IPS-15b (cell line): Measurements from ENCODE around the gene FAM24B.

Experiments used
- H3K27me3 ChIP-seq: one replicate; pipeline ENCODE4 v1.6.1; 2013; ENCODE audit warnings: low read length; ENCODE audit not compliant: control insufficient read depth, insufficient read depth
- H3K36me3 ChIP-seq: one replicate; pipeline ENCODE4 v1.6.1; 2013; ENCODE audit warnings: low read length; ENCODE audit not compliant: control insufficient read depth, insufficient read depth
- H3K4me1 ChIP-seq: one replicate; pipeline ENCODE4 v1.6.1; 2013; ENCODE audit warnings: mild to moderate bottlenecking, low read length; ENCODE audit not compliant: control insufficient read depth, insufficient read depth
- H3K4me3 ChIP-seq: one replicate; pipeline ENCODE4 v1.5.1; 2013; ENCODE audit warnings: low read depth, low read length
- H3K9ac ChIP-seq: one replicate; pipeline ENCODE4 v1.6.1; 2013; ENCODE audit warnings: low read depth, mild to moderate bottlenecking, low read length
- H3K9me3 ChIP-seq: one replicate; pipeline ENCODE4 v1.6.1; 2013; ENCODE audit warnings: mild to moderate bottlenecking, low read length; ENCODE audit not compliant: control insufficient read depth, insufficient read depth

The FAM24B gene

DNA sequence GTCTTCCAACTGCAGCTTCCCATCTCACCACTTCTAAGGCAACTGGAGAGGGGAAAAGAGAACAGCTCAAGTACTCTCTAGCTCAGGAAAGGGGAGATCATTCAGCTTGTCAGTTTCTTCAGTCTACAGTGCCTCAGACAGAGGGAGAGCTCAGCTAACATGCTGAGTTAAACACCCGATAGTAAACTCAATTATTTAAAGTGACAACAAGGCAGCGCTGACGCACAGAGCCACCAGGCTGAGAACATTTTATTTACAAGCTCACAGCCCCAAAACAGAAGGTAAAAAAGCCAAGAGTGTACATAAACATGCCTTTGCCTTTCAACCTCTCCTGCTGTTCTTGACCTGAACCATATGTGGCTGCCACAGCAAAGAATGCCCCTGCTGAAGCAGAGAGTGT lies 23.6 kb downstream of the FAM24B start:
- Histone ChIP-seq H3K36me3 (no peaks in the 10 kb centered on the region), H3K9me3 (no peaks in the 10 kb centered on the region)

GRCh38 chr10:122854648-122855047 lies 24.7 kb downstream of the FAM24B start:
- Histone ChIP-seq H3K27me3 (no peaks in the 10 kb centered on the region), H3K4me3 (no peak overlapping the region), H3K9ac (no peak overlapping the region), H3K9me3 (no peaks in the 10 kb centered on the region), H3K36me3 (no peaks in the 10 kb centered on the region), H3K4me1 (no peaks in the 10 kb centered on the region)

More for the DNA sequence above, 23.6 kb downstream of the FAM24B start:
- Histone ChIP-seq H3K27me3 (no peaks in the 10 kb centered on the region), H3K4me3 (no peak overlapping the region), H3K9ac (no peak overlapping the region), H3K4me1 (no peaks in the 10 kb centered on the region)

DNA sequence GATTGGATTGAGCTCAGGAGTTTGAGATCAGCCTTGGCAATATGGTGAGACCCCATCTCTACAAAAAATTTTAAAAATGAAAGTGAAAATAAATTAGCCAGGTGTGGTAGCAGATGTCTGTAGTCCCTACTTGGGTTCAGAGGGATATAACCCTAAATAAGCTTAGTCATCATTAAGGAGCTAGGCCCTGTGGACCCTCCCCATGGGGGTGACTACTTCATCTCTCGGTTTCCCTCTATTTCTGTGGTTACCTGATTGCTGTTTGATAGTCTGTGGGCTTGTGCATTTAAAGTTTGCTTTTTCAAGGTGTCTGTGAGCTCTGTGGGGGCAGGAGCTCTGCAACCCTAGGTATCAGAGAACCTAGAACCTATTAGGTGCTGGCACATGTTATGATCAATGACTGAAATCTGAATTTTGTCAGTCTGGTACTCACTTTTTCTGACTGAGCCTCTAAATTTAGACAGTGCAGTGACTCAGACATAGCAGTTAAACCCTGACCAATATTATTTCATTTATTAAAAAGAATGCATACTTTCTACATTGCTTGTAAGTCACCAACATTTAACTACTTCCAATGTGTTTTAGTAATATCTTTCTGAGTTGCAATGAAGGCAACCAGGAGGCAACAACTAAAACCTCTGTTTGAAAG lies 25.6 kb downstream of the FAM24B start:
- no peak overlapping the region for H3K4me3 ChIP-seq
- H3K9ac ChIP-seq, result no peak overlapping the region
- no peaks in the 10 kb centered on the region for H3K36me3 ChIP-seq
- no peaks in the 10 kb centered on the region for H3K27me3 ChIP-seq
- H3K4me1 ChIP-seq, result no peaks in the 10 kb centered on the region
- H3K9me3 ChIP-seq, result no peaks in the 10 kb centered on the region

DNA sequence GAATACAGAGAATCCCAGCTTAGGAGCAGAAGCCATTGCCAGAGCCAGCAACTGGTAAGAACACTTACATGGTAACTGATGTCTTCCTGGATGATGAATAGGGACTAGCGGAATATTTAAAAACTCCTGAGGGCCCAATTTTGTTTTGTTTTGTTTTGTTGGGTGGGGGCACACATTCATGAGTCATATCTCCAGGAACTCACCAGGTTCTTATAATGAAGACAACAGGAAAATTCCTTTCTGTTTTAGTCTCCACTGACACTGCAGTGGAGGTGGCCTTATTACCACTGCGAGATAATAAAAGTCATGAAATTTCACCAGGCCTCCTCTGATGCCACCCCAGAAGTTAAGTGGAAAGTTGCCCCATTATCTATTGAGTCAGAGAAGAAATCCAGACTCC lies 27.1 kb downstream of the FAM24B start:
- Histone ChIP-seq H3K36me3 (no peaks in the 10 kb centered on the region), H3K9me3 (no peaks in the 10 kb centered on the region), H3K4me1 (no peaks in the 10 kb centered on the region), H3K9ac (no peak overlapping the region), H3K4me3 (no peak overlapping the region), H3K27me3 (no peaks in the 10 kb centered on the region)

GRCh38 chr10:122850705-122851640 lies 28.4 kb downstream of the FAM24B start:
- H3K9ac ChIP-seq, result no peak overlapping the region
- no peaks in the 10 kb centered on the region for H3K36me3 ChIP-seq
- H3K4me1 ChIP-seq, result no peaks in the 10 kb centered on the region
- no peak overlapping the region for H3K4me3 ChIP-seq
- H3K27me3 ChIP-seq, result no peaks in the 10 kb centered on the region
- no peaks in the 10 kb centered on the region for H3K9me3 ChIP-seq

- H3K4me1 ChIP-seq, result no peaks in the 10 kb centered on the region
- H3K9ac ChIP-seq, result no peak overlapping the region
- no peaks in the 10 kb centered on the region for H3K9me3 ChIP-seq
- no peak overlapping the region for H3K4me3 ChIP-seq
- no peaks in the 10 kb centered on the region for H3K27me3 ChIP-seq
- H3K36me3 ChIP-seq, result no peaks in the 10 kb centered on the region
These were observed 29.3 kb downstream of the FAM24B start for GRCh38 chr10:122849900-122850605.

DNA sequence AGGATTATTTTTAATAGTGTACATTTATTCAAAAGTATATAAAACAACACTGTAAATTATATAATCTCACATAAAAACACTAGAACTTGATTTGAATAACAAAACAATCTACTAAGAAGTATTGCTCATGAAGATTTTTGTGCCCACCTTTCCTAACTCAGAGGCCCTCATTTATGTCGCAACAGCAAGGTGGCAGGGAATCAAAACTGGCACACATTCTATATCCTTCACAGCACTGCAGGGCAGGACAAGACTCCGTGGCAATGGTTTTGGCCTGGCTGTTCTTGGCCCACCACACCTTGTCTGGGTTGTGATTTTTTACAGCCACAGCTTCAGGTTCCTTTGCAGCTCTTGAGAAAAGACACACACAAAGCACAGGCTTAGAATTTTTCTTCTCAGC lies 30.3 kb downstream of the FAM24B start:
- no peaks in the 10 kb centered on the region for H3K27me3 ChIP-seq
- H3K36me3 ChIP-seq, result no peaks in the 10 kb centered on the region
- H3K9ac ChIP-seq, result no peak overlapping the region
- H3K4me3 ChIP-seq, result no peak overlapping the region
- H3K9me3 ChIP-seq, result no peaks in the 10 kb centered on the region
- H3K4me1 ChIP-seq, result no peaks in the 10 kb centered on the region

DNA sequence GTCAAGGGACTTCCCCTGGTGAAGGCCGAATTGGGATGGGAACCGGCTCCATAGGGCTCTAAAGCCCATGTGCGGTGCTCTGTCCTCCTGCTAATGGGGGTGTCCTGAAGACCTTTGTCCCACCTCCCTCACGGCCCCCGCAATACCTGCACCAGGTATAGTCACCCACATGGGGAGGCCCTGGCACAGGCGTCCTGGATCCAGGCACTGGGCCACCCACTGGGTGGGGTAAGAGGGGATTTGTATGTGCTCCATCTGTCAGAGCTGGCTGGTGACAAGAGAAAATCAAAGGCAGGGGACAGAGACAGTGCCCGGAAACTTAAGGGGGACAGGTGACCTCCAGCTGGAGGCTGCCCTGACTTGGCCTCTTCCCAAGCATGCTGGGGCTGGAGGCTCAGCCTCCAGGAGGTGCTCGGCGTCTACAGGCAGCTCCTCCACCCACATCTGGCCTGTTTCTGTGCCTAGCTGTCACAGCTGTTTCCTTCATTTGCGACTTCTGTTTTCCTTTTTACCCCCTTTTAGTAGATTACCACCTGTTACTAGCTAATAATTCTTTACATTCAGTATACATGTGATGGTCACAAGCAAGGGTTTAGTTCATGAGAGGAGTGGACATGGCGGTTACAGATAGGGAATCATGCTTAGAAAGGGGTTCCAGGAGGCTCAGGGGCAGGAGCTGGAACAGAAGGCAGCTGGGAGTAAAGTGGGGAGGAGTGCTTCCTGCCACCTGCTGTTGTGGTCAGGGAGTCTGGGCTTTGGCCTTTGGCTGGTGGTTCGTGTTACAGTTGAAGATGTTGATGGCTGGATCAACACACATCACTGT lies 31.4 kb downstream of the FAM24B start:
- Histone ChIP-seq H3K9ac (no peak overlapping the region), H3K36me3 (no peaks in the 10 kb centered on the region), H3K9me3 (peaks cover 3% of the 10 kb centered on the region), H3K4me1 (no peaks in the 10 kb centered on the region), H3K4me3 (no peak overlapping the region), H3K27me3 (no peaks in the 10 kb centered on the region)

DNA sequence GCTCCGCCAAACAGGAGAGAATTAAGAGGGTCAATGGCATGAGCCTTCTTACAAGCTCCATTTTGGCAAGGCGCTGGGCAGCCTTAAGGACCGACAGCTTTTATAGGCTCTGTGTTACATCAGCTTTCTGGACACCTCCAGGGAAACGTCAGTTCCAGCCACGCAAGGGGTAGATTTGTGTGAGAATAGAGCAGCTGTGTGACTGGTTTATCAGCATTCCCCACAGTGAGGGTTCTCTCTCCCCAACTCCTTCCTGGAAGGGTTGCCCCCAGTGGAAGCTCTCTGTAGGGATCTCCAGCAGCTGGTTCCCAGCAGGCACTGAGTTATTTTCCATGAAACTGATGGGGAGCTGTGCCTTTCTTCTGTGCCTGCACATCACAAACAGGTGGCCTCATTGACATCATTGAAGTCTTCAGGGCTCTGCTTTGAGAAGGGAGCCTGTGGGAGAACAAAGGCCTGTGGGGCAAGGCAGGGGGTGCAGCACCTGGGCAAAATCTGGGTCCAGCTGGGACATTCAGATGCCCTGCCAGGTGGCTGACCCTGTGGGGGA lies 33.5 kb downstream of the FAM24B start, which contains the start of gene CUZD1:
Gene CUZD1 (minus strand): TSS at position 75 of the 550 bp plus-strand sequence. CDS start 14 bp downstream, at position 61.
- Histone ChIP-seq H3K4me1 (no peaks in the 10 kb centered on the region), H3K9me3 (peaks cover 8% of the 10 kb centered on the region), H3K27me3 (no peaks in the 10 kb centered on the region), H3K9ac (no peak within 1 kb of the TSS), H3K36me3 (no peaks in the 10 kb centered on the region), H3K4me3 (no peak within 1 kb of the TSS)

DNA sequence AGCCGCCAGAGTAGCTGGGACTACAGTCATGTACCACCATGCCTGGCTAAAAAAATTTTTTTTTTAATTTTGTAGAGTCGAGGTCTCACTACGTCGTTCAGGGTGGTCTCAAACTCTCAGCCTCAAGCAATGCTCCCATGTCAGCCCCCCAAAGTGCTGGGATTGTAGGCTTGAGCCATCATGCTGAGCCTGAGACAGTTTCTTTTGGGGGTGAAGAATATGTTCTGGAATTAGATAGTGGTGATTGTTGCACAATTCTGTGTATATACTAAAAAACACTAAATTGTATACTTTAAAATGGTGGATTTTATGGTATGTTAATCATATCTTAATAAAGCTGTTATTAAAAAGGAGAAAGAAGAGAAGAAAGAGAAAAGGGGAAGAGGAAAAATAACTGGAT lies 35.2 kb downstream of the FAM24B start:
- H3K4me1 ChIP-seq, result no peaks in the 10 kb centered on the region
- H3K4me3 ChIP-seq, result no peak overlapping the region
- H3K36me3 ChIP-seq, result no peaks in the 10 kb centered on the region

GRCh38 chr10:122841569-122841968 lies 37.8 kb downstream of the FAM24B start:
- peaks cover 8% of the 10 kb centered on the region for H3K9me3 ChIP-seq
- H3K4me1 ChIP-seq, result no peaks in the 10 kb centered on the region
- H3K9ac ChIP-seq, result no peak overlapping the region
- H3K36me3 ChIP-seq, result no peaks in the 10 kb centered on the region
- H3K27me3 ChIP-seq, result no peaks in the 10 kb centered on the region
- no peak overlapping the region for H3K4me3 ChIP-seq

More for the DNA sequence above, 35.2 kb downstream of the FAM24B start:
- H3K9me3 ChIP-seq, result peaks cover 8% of the 10 kb centered on the region
- H3K27me3 ChIP-seq, result no peaks in the 10 kb centered on the region
- no peak overlapping the region for H3K9ac ChIP-seq
